Measurements from ENCODE around the gene ERGIC3. TPM values are rescaled to one million over a fixed set of nuclear protein-coding genes. Genes with fewer than 3 reads are reported as not detected.

The ERGIC3 gene
- polyA plus RNA-seq, 1 experiment = 917 TPM

DNA sequence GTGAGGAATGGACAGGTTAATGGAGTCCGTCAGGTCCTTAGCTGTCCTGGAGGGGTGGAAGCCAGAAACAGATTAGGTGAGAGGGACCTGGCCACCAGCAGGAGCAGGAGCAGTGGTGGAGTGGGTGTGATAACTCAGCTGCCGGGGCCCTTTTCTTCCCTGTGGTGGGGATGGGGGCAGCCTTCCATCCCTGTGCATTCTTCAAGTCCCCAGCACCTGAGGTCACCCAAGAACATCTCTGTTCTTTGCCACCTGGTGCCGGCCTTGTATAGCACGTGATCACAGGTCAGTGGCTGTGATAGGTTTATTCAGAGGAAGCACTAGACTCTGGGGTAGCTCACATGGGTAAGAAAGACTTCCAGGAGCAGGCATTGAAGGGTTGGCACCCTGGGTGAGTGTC is 16.6 kb downstream of the ERGIC3 start:
- CTCF ChIA-PET = interaction anchor here (0.6 kb wide), 1 partner anchor 104 kb away, joined by 3 read pairs; no protein-coding TSS in a partner anchor
- POLR2A ChIA-PET = no interaction called here
- TF ChIP-seq, protein P1, sequence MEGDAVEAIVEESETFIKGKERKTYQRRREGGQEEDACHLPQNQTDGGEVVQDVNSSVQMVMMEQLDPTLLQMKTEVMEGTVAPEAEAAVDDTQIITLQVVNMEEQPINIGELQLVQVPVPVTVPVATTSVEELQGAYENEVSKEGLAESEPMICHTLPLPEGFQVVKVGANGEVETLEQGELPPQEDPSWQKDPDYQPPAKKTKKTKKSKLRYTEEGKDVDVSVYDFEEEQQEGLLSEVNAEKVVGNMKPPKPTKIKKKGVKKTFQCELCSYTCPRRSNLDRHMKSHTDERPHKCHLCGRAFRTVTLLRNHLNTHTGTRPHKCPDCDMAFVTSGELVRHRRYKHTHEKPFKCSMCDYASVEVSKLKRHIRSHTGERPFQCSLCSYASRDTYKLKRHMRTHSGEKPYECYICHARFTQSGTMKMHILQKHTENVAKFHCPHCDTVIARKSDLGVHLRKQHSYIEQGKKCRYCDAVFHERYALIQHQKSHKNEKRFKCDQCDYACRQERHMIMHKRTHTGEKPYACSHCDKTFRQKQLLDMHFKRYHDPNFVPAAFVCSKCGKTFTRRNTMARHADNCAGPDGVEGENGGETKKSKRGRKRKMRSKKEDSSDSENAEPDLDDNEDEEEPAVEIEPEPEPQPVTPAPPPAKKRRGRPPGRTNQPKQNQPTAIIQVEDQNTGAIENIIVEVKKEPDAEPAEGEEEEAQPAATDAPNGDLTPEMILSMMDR (IDR thresholded peaks at IDR 0.05; ENCODE audit: insufficient read depth, low read depth, low read length) = no peak
- Histone ChIP-seq H3K36me3 (ENCODE audit: control insufficient read depth, insufficient read depth, low read length) (peaks cover 26% of the 10 kb centered on the region), H3K4me3 (ENCODE audit: low read depth, low read length) (no peak overlapping the region), H3K27me3 (ENCODE audit: control insufficient read depth, insufficient read depth, low read length) (no peaks in the 10 kb centered on the region)
- DNase-seq (ENCODE audit: low read depth) = no peak

DNA sequence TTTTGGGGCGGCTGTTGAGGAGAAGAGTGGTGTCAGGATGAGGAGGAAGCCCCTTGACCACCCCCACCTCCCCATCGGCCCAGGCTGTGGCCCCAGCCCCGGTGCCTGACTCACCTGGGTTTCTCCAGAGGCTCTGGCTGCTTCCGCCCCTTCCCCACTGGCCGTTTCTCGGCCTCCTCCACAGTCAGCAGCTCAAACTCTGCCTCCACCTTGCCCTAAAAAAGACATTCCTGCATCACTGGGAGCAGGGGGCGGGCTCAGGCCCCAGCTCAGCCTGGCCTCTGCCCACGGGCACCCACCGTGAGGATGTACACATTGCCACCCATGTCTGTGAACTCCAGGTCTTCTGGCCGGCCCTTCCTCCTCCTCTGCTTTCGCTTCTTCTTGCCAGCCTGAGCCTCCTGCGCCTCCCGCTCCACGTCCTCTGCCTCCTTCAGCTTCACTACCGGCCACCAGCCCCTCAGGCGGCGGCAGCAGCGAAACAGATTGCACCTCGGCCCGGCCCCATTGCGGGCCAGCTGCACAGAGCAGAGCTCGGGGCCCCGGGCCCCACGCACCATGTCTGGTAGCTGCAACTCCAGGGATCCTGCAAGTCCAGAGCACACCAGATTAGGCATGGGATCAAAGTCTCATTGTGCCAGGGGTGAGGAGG is 17.3 kb downstream of the ERGIC3 start:
- TF ChIP-seq, protein P1 (IDR thresholded peaks at IDR 0.05; ENCODE audit: insufficient read depth, low read depth, low read length) = no peak
- peaks cover 22% of the 10 kb centered on the region for H3K36me3 ChIP-seq (ENCODE audit: control insufficient read depth, insufficient read depth, low read length)
- no peak overlapping the region for H3K4me3 ChIP-seq (ENCODE audit: low read depth, low read length)
- ChIA-PET POLR2A (no interaction called here), CTCF (no interaction called here)
- no peak for DNase-seq (ENCODE audit: low read depth)
- H3K27me3 ChIP-seq (ENCODE audit: control insufficient read depth, insufficient read depth, low read length) = no peaks in the 10 kb centered on the region

DNA sequence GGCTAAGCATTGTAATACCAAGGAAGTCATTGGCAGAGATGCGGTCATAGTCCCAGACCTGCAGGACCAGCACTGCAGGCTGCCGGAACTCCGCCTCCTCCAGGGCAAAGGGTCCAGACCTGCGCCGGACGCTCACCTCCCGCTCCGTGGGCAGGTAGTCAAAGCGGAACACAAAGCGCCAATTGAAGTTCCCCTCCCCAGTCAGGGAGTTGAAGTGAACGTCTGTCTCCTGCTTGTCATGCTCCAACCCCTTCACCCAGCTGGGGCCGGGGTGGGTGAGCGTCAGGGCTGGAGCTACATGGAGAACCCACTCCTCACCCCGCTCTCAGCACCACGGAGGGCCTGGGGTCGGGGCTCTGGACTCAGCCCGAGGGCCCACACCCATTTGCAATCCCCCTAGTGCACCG is 18.2 kb downstream of the ERGIC3 start:
- CTCF ChIA-PET = no interaction called here
- TF ChIP-seq, protein P1 (IDR thresholded peaks at IDR 0.05; ENCODE audit: insufficient read depth, low read depth, low read length) = no peak

DNA sequence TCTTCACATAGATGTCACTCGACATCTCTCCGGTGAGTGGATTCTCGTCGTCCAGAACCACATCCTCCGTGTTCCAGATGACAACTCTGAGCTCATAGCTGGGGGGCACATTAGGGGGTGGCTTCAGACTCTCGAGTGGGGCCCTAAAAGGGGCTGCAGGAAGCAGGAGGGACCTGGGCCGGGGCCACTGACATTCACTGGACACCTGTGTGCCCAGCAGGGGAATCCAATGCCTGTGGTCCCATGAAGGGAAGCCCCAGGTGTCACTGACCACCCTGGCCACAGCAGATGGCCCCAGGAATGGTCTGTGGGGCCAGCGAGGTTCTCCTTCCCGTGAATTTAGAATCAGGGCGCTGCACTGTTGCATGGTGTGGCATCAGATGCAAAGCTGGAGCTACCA is 18.7 kb downstream of the ERGIC3 start:
- CTCF ChIA-PET = interaction anchor here (1.2 to 1.9 kb wide), 2 partner anchors 10 to 18 kb away, joined by 4 to 6 read pairs; partner anchors contain the start of gene ERGIC3
- POLR2A ChIA-PET = no interaction called here
- Histone ChIP-seq H3K36me3 (ENCODE audit: control insufficient read depth, insufficient read depth, low read length) (peaks cover 20% of the 10 kb centered on the region), H3K4me3 (ENCODE audit: low read depth, low read length) (no peak overlapping the region), H3K27me3 (ENCODE audit: control insufficient read depth, insufficient read depth, low read length) (no peaks in the 10 kb centered on the region)
- no peak for DNase-seq (ENCODE audit: low read depth)
- TF ChIP-seq, protein P1 (IDR thresholded peaks at IDR 0.05; ENCODE audit: insufficient read depth, low read depth, low read length) = no peak

More for the DNA sequence above, 18.2 kb downstream of the ERGIC3 start:
- POLR2A ChIA-PET = no interaction called here
- H3K36me3 ChIP-seq (ENCODE audit: control insufficient read depth, insufficient read depth, low read length) = peaks cover 20% of the 10 kb centered on the region
- H3K4me3 ChIP-seq (ENCODE audit: low read depth, low read length) = no peak overlapping the region
- H3K27me3 ChIP-seq (ENCODE audit: control insufficient read depth, insufficient read depth, low read length) = no peaks in the 10 kb centered on the region
- no peak for DNase-seq (ENCODE audit: low read depth)

DNA sequence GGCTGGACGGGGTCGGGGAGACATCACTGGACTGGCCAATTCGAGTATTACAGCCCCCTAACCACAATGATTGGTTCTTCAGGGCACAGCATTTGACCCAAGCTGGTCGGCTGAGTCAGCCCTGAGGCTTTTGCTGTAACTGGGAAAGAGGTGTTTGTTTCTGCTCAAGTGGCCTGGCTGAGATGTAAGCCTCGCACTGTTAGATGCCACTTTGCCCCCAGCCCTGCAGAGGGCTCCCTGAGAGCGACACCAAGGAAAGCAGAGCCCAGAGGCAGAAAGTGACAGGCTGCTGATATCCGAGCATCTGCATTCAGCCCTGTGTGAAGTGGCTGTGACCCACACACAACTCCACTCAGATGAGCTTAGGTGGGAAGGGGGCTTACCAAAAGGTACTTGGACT is 19.4 kb downstream of the ERGIC3 start:
- TF ChIP-seq, protein P1 (IDR thresholded peaks at IDR 0.05; ENCODE audit: insufficient read depth, low read depth, low read length) = peak; percentile 39
- Histone ChIP-seq H3K4me3 (ENCODE audit: low read depth, low read length) (no peak overlapping the region), H3K27me3 (ENCODE audit: control insufficient read depth, insufficient read depth, low read length) (no peaks in the 10 kb centered on the region), H3K36me3 (ENCODE audit: control insufficient read depth, insufficient read depth, low read length) (peaks cover 14% of the 10 kb centered on the region)
- CTCF ChIA-PET = interaction anchor here (0.6 to 1.9 kb wide), 3 partner anchors 11 to 19 kb away, joined by 3 to 6 read pairs (median 4); partner anchors contain the start of gene ERGIC3
- POLR2A ChIA-PET = no interaction called here
- no peak for DNase-seq (ENCODE audit: low read depth)
